ENCODE data around the gene ZNF891. TPM values are rescaled to one million over a fixed set of nuclear protein-coding genes. Genes with fewer than 3 reads are reported as not detected.

ZNF891 gene
- total RNA-seq, 1 donor = 1.4 TPM

GRCh38 chr12:133073836-133074235 is 56.2 kb downstream of the ZNF891 start:
- peaks cover 4% of the 10 kb centered on the region for H3K9me3 ChIP-seq (ENCODE audit: low read depth, low read length)
- no peaks in the 10 kb centered on the region for H4K20me1 ChIP-seq (ENCODE audit: insufficient read depth, low read length)
- no peak overlapping the region for H3K4me3 ChIP-seq (ENCODE audit: insufficient read depth, low read length)
- TF ChIP-seq CTCF (IDR thresholded peaks at IDR 0.05; ENCODE audit: extremely low read depth, low read depth, low read length) = no peak
- no peak overlapping the region for H2AFZ ChIP-seq (ENCODE audit: low read length)
- no peaks in the 10 kb centered on the region for H3K27me3 ChIP-seq (ENCODE audit: insufficient read depth, low read length)
- no peaks in the 10 kb centered on the region for H3K4me1 ChIP-seq (ENCODE audit: insufficient read depth, low read length)
- no peak overlapping the region for H3K27ac ChIP-seq (ENCODE audit: low read depth, low read length)
- no peaks in the 10 kb centered on the region for H3K79me2 ChIP-seq (ENCODE audit: insufficient read depth, low read length)
- DNase-seq (ENCODE audit: insufficient read length, low spot score, missing footprints) = no peak
- H3K36me3 ChIP-seq (ENCODE audit: insufficient read depth, low read length) = no peaks in the 10 kb centered on the region
- no peak overlapping the region for H3K4me2 ChIP-seq (ENCODE audit: insufficient read depth, low read length)

GRCh38 chr12:133063556-133063955 is 66.5 kb downstream of the ZNF891 start:
- H3K27me3 ChIP-seq (ENCODE audit: insufficient read depth, low read length) = no peaks in the 10 kb centered on the region
- H3K4me1 ChIP-seq (ENCODE audit: insufficient read depth, low read length) = no peaks in the 10 kb centered on the region
- H2AFZ ChIP-seq (ENCODE audit: low read length) = no peak overlapping the region
- no peaks in the 10 kb centered on the region for H4K20me1 ChIP-seq (ENCODE audit: insufficient read depth, low read length)
- DNase-seq (ENCODE audit: insufficient read length, low spot score, missing footprints) = no peak
- no peaks in the 10 kb centered on the region for H3K36me3 ChIP-seq (ENCODE audit: insufficient read depth, low read length)
- no peak overlapping the region for H3K4me3 ChIP-seq (ENCODE audit: insufficient read depth, low read length)
- TF ChIP-seq CTCF (IDR thresholded peaks at IDR 0.05; ENCODE audit: extremely low read depth, low read depth, low read length) = no peak
- H3K79me2 ChIP-seq (ENCODE audit: insufficient read depth, low read length) = no peaks in the 10 kb centered on the region
- H3K4me2 ChIP-seq (ENCODE audit: insufficient read depth, low read length) = no peak overlapping the region
- no peak overlapping the region for H3K27ac ChIP-seq (ENCODE audit: low read depth, low read length)
- H3K9me3 ChIP-seq (ENCODE audit: low read depth, low read length) = peaks cover 57% of the 10 kb centered on the region

DNA sequence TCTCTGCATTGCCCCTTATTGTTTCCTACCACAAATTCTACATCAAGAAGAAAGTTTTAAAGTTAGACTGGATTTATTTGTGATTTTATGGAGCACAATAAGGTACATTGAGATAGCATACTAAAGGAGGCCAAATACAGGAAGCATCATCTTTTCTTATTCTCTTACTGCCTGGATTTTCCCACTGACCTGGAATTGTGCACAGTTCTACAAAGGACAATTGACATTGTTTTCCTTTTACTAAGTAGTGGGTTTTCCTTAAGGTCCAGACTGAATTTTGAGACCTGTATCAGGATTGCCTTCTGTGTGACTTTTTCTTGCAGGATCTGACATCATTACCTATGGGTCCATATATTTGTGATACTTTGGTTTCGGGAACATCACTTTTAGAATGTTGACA is 68.1 kb downstream of the ZNF891 start:
- Histone ChIP-seq H3K4me3 (ENCODE audit: insufficient read depth, low read length) (no peak overlapping the region), H3K4me2 (ENCODE audit: insufficient read depth, low read length) (no peak overlapping the region), H3K9me3 (ENCODE audit: low read depth, low read length) (peaks cover 72% of the 10 kb centered on the region), H4K20me1 (ENCODE audit: insufficient read depth, low read length) (no peaks in the 10 kb centered on the region), H3K79me2 (ENCODE audit: insufficient read depth, low read length) (no peaks in the 10 kb centered on the region), H3K36me3 (ENCODE audit: insufficient read depth, low read length) (peaks cover 15% of the 10 kb centered on the region), H3K27ac (ENCODE audit: low read depth, low read length) (no peak overlapping the region), H2AFZ (ENCODE audit: low read length) (no peak overlapping the region), H3K27me3 (ENCODE audit: insufficient read depth, low read length) (no peaks in the 10 kb centered on the region), H3K4me1 (ENCODE audit: insufficient read depth, low read length) (no peaks in the 10 kb centered on the region)
- DNase-seq (ENCODE audit: insufficient read length, low spot score, missing footprints) = no peak
- no peak for TF ChIP-seq CTCF (IDR thresholded peaks at IDR 0.05; ENCODE audit: extremely low read depth, low read depth, low read length)

- Histone ChIP-seq H4K20me1 (ENCODE audit: insufficient read depth, low read length) (no peaks in the 10 kb centered on the region), H3K27ac (ENCODE audit: low read depth, low read length) (no peak overlapping the region), H3K9me3 (ENCODE audit: low read depth, low read length) (peaks cover 71% of the 10 kb centered on the region), H3K36me3 (ENCODE audit: insufficient read depth, low read length) (peaks cover 31% of the 10 kb centered on the region), H3K27me3 (ENCODE audit: insufficient read depth, low read length) (no peaks in the 10 kb centered on the region), H3K79me2 (ENCODE audit: insufficient read depth, low read length) (no peaks in the 10 kb centered on the region), H3K4me3 (ENCODE audit: insufficient read depth, low read length) (no peak overlapping the region), H3K4me1 (ENCODE audit: insufficient read depth, low read length) (no peaks in the 10 kb centered on the region), H3K4me2 (ENCODE audit: insufficient read depth, low read length) (no peak overlapping the region), H2AFZ (ENCODE audit: low read length) (no peak overlapping the region)
- DNase-seq (ENCODE audit: insufficient read length, low spot score, missing footprints) = no peak
- no peak for TF ChIP-seq CTCF (IDR thresholded peaks at IDR 0.05; ENCODE audit: extremely low read depth, low read depth, low read length)
Measured at GRCh38 chr12:133058203-133059113, 71.6 kb downstream of the ZNF891 start.

All from osteoblast (primary cell).